DND-41 (cell line): ENCODE measurements around the gene CARM1.

Source experiments
- EZH2 ChIP-seq: IDR thresholded peaks from 3 replicates; pipeline ENCODE4 v1.6.1; 2012; ENCODE audit warnings: borderline replicate concordance, low read depth, mild to moderate bottlenecking, moderate library complexity, low read length, inconsistent platforms; ENCODE audit not compliant: severe bottlenecking
- TF ChIP-seq, protein P1 (sequence below): IDR thresholded peaks from 2 replicates; pipeline ENCODE4 v1.5.1; 2012; ENCODE audit warnings: borderline replicate concordance, low read length, moderate library complexity, mild to moderate bottlenecking; ENCODE audit not compliant: poor library complexity, severe bottlenecking; ENCODE audit errors: extremely low read depth

DNA sequence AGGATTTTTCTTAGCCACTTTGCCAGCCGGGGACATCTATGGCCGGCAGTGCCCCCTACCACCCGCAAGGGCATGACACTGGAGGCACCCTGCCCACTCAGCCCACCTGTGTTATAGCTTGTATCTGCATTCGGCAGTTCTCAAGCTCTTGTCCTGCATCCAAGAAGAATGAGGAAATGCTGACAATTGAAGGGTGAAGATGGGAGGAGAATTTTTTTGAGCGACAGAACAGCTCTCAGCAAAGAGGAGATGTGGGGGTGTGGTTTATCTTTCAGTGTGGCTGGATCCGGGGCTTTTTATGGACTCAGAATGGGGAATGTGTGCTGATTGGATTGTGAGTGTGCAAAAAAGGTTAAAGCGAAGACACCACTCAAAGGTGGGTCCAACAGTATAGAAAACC lies 28.6 kb upstream of the CARM1 start:
- no peak for TF ChIP-seq EZH2
- TF ChIP-seq, protein P1, sequence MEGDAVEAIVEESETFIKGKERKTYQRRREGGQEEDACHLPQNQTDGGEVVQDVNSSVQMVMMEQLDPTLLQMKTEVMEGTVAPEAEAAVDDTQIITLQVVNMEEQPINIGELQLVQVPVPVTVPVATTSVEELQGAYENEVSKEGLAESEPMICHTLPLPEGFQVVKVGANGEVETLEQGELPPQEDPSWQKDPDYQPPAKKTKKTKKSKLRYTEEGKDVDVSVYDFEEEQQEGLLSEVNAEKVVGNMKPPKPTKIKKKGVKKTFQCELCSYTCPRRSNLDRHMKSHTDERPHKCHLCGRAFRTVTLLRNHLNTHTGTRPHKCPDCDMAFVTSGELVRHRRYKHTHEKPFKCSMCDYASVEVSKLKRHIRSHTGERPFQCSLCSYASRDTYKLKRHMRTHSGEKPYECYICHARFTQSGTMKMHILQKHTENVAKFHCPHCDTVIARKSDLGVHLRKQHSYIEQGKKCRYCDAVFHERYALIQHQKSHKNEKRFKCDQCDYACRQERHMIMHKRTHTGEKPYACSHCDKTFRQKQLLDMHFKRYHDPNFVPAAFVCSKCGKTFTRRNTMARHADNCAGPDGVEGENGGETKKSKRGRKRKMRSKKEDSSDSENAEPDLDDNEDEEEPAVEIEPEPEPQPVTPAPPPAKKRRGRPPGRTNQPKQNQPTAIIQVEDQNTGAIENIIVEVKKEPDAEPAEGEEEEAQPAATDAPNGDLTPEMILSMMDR: no peak
